ENCODE results near the gene EWSR1. TPM values are rescaled to one million over a fixed set of nuclear protein-coding genes. Genes with fewer than 3 reads are reported as not detected.
A peak's percentile ranks its signal among the peaks of the same experiment; 100 is the strongest.

EWSR1 gene
- total RNA-seq, 1 donor from 2014 or later = 205 TPM

DNA sequence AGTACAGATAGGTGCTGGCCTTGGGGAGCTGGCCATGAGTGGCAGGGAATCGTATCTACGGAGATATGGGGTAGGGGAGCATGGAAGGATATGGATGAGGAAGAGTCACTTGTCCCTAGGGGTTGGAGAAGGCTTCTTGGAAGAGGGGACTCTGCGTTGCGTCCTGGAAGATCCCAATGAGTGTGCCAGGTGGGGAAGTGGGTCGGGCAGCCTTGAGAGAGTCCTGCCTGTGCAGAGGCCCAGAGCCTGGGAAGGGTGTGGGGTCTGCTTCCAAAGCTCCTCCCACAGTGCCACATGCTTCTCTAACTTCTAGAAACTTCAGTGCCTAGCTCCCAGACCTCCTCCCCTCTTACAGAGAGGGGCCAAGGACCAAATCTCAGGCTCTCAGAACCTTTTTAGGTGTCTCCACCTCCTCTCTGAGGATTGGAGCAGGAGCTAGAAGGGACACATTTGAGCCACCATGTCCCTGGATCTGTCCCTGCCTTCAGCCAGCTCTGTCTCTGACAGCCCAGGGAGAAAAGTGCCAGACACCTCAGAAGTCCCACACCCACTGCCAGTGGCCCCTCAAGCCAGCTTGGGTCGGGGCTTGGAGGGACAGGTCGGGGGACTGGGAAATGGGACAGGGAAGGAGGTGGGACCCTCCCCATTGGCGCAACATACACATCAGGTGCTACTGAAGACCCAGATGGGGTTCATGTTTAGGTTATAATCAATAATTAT, 11.3 kb upstream of the EWSR1 start:
- Histone ChIP-seq H3K36me3 (ENCODE audit: control insufficient read depth, insufficient read depth, low read length) (no peaks in the 10 kb centered on the region), H3K27me3 (ENCODE audit: control insufficient read depth, insufficient read depth, low read length) (no peaks in the 10 kb centered on the region), H3K4me3 (ENCODE audit: low read depth, low read length) (no peak overlapping the region)
- DNase-seq (ENCODE audit: low read depth) = no peak
- TF ChIP-seq CTCF (IDR thresholded peaks at IDR 0.05; ENCODE audit: insufficient read depth, low read length, poor library complexity, severe bottlenecking) = no peak

- H3K36me3 ChIP-seq (ENCODE audit: control insufficient read depth, insufficient read depth, low read length) = no peaks in the 10 kb centered on the region
These were observed 10.3 kb upstream of the EWSR1 start for GRCh38 chr22:29257751-29258181.

DNA sequence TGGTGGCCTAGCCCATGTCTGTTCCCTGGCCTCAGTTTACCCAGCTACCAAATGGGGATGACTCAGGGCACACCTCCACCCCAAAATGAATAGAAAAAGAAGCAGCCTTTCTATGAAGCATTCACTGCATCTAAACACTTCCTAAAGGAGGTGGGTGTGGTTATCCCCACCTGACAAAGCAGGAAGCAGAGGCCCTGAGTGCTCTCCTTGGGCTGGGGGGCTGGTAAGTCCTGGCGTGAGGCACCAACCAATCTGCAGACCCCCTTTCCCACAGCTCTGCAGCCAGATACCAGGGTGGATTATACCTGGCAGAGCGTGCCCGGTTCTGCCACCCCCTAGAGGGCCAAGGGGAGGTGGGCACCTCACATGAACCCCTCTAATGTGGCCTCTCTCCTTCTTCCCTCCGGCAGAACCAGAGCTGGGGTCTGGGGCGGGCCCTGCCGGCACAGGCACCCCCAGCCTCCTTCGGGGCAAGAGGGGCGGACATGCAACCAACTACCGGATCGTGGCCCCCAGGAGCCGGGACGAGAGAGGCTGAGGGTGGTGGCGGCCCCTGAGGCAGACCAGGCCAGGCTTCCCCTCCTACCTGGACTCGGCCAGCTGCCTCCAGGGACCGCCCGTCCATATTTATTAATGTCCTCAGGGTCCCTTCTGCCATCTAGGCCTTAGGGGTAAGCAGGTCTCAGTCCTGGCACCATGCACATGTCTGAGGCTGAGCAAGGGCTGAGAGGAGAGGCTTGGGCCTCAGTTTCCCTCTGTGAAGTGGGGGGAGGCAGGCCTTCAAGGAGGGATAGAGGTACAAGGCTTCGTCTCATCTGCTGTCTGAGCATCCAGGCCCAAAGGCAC, 9.4 kb upstream of the EWSR1 start:
- H3K36me3 ChIP-seq (ENCODE audit: control insufficient read depth, insufficient read depth, low read length) = no peaks in the 10 kb centered on the region
- TF ChIP-seq CTCF (IDR thresholded peaks at IDR 0.05; ENCODE audit: insufficient read depth, low read length, poor library complexity, severe bottlenecking) = no peak
- DNase-seq (ENCODE audit: low read depth) = no peak
- H3K4me3 ChIP-seq (ENCODE audit: low read depth, low read length) = no peak overlapping the region
- no peaks in the 10 kb centered on the region for H3K27me3 ChIP-seq (ENCODE audit: control insufficient read depth, insufficient read depth, low read length)

More at GRCh38 chr22:29257751-29258181, 10.3 kb upstream of the EWSR1 start:
- no peak for DNase-seq (ENCODE audit: low read depth)
- no peak for TF ChIP-seq CTCF (IDR thresholded peaks at IDR 0.05; ENCODE audit: insufficient read depth, low read length, poor library complexity, severe bottlenecking)
- no peaks in the 10 kb centered on the region for H3K27me3 ChIP-seq (ENCODE audit: control insufficient read depth, insufficient read depth, low read length)
- H3K4me3 ChIP-seq (ENCODE audit: low read depth, low read length) = no peak overlapping the region

GRCh38 chr22:29259253-29259899, 8.7 kb upstream of the EWSR1 start:
- Histone ChIP-seq H3K27me3 (ENCODE audit: control insufficient read depth, insufficient read depth, low read length) (no peaks in the 10 kb centered on the region), H3K4me3 (ENCODE audit: low read depth, low read length) (no peak overlapping the region), H3K36me3 (ENCODE audit: control insufficient read depth, insufficient read depth, low read length) (no peaks in the 10 kb centered on the region)
- DNase-seq (ENCODE audit: low read depth) = no peak
- peak; percentile 3 for TF ChIP-seq CTCF (IDR thresholded peaks at IDR 0.05; ENCODE audit: insufficient read depth, low read length, poor library complexity, severe bottlenecking)

- TF ChIP-seq CTCF (IDR thresholded peaks at IDR 0.05; ENCODE audit: insufficient read depth, low read length, poor library complexity, severe bottlenecking) = no peak
- H3K4me3 ChIP-seq (ENCODE audit: low read depth, low read length) = no peak overlapping the region
- no peaks in the 10 kb centered on the region for H3K36me3 ChIP-seq (ENCODE audit: control insufficient read depth, insufficient read depth, low read length)
- no peaks in the 10 kb centered on the region for H3K27me3 ChIP-seq (ENCODE audit: control insufficient read depth, insufficient read depth, low read length)
- no peak for DNase-seq (ENCODE audit: low read depth)
These were observed 8.0 kb upstream of the EWSR1 start for GRCh38 chr22:29260031-29260560.

Data from kidney epithelial cell (primary cell).